ENCODE measurements around the gene VPS26A.
A peak's percentile ranks its signal among the peaks of the same experiment; 100 is the strongest.

The VPS26A gene

DNA sequence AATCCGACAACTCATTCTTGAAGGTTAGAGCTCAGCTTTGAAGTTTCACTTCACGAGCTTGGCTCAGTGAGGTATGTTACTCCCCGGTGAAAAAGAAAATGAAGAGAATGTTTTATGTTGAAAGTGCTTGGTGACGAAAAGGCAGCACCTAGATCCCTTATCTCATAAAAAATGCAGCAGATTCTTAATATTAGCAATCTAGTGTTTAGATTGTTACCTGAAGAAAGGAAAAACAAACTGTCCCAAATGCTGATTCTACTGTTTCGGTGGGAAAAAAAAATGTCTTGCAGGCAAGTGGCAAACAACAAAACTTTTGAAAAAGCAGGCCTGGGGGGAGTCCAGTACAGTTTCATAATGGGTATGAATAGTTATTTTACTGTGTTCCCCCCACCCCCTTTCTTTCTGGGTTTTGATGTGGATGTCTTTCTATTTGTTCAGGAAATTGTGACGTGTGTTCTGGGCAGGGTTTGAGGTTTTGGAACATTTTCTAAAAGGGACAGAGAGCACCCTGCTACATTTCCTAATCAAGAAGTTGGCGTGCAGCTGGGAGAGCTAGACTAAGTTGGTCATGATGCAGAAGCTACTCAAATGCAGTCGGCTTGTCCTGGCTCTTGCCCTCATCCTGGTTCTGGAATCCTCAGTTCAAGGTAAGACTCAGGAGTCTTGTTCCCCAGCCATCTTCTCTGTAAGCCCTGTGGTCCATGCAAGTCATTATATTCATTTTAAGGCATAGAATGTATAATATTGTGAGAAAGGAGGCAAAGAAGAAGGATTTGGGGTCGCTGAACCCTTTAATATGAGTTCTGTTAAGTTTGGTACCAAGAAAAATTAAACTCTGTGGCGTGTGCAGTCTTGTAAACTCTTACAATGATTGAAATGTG, 36.1 kb upstream of the VPS26A start, which contains the start of gene SRGN:
SRGN (plus strand) TSS at position 514 of the 881 bp plus-strand sequence; CDS start at position 569, 55 bp downstream.
- ChIA-PET CTCF (interaction anchor here (1.4 to 2.3 kb wide), 4 partner anchors 28 to 132 kb away, joined by 3 to 8 read pairs (median 4); partner anchors contain the start of gene DDX21), POLR2A (interaction anchor here (0.5 to 1.9 kb wide), 14 partner anchors 10 to 1080 kb away, joined by 3 to 23 read pairs (median 4); no protein-coding TSS in a partner anchor)
- TF ChIP-seq, protein P1, sequence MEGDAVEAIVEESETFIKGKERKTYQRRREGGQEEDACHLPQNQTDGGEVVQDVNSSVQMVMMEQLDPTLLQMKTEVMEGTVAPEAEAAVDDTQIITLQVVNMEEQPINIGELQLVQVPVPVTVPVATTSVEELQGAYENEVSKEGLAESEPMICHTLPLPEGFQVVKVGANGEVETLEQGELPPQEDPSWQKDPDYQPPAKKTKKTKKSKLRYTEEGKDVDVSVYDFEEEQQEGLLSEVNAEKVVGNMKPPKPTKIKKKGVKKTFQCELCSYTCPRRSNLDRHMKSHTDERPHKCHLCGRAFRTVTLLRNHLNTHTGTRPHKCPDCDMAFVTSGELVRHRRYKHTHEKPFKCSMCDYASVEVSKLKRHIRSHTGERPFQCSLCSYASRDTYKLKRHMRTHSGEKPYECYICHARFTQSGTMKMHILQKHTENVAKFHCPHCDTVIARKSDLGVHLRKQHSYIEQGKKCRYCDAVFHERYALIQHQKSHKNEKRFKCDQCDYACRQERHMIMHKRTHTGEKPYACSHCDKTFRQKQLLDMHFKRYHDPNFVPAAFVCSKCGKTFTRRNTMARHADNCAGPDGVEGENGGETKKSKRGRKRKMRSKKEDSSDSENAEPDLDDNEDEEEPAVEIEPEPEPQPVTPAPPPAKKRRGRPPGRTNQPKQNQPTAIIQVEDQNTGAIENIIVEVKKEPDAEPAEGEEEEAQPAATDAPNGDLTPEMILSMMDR (IDR thresholded peaks at IDR 0.05; ENCODE audit: control extremely low read depth, extremely low read depth, low read depth, missing control alignments) = no peak
- peak; percentile 72 for DNase-seq (ENCODE audit: extremely low spot score)

DNA sequence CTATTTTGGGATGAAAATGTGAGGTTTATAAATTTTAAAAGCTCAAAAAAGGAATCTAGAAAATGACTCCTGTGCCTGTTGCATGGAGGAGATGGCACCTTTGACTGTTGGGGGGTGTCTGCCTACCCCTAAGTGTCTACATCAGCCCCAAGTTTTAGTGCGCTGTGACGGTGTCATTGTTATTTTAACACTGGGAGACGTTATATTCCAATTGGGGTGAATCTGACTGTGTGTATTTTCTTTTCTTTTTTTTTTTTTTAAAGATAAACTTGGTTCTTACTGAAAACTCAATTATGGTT, 35.6 kb upstream of the VPS26A start:
- POLR2A ChIA-PET = interaction anchor here (1.1 to 1.9 kb wide), 5 partner anchors 19 to 44 kb away, joined by 3 to 23 read pairs (median 9); no protein-coding TSS in a partner anchor
- TF ChIP-seq, protein P1 (IDR thresholded peaks at IDR 0.05; ENCODE audit: control extremely low read depth, extremely low read depth, low read depth, missing control alignments) = no peak
- CTCF ChIA-PET = interaction anchor here (1.4 to 2.3 kb wide), 4 partner anchors 28 to 132 kb away, joined by 3 to 8 read pairs (median 4); partner anchors contain the start of gene DDX21
- no peak for DNase-seq (ENCODE audit: extremely low spot score)

DNA sequence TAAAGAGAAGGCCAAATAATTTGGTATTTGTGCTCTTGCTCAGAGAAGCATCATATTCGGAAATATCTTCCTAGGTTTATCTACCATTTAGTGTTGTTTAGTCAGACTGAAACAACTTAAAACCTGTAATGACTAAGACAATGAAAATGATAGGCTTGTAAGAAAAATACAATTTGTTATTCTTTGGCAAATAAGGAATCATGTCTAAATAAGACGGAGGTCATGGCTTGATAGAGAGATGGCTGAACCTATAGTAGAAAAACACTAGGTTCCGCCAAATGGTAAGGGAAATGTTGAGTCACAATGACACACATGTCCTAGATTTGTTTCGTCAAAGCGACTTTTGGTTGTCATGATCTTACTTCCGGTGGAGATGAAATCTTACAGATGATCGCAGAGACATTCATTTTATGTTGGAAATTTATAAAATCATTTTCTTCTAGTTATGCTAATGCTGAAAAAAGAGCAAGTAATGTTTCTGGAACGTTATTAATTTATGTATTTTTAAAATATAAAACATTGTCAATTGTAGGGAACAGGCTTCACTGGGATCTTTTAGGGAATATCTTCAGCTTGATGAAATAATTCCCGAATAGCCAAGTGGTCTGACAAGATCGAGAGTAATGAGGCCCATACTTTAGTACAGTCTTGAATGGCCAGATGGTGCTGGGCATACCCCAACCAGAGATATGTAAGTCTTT, 35.0 kb upstream of the VPS26A start:
- ChIA-PET POLR2A (interaction anchor here (0.6 to 1.9 kb wide), 3 partner anchors 23 to 186 kb away, joined by 3 to 23 read pairs (median 10); no protein-coding TSS in a partner anchor), CTCF (interaction anchor here (1.6 to 2.3 kb wide), 2 partner anchors 49 to 84 kb away, joined by 4 to 8 read pairs; no protein-coding TSS in a partner anchor)
- peak; percentile 46 for DNase-seq (ENCODE audit: extremely low spot score)
- TF ChIP-seq, protein P1 (IDR thresholded peaks at IDR 0.05; ENCODE audit: control extremely low read depth, extremely low read depth, low read depth, missing control alignments) = no peak

DNA sequence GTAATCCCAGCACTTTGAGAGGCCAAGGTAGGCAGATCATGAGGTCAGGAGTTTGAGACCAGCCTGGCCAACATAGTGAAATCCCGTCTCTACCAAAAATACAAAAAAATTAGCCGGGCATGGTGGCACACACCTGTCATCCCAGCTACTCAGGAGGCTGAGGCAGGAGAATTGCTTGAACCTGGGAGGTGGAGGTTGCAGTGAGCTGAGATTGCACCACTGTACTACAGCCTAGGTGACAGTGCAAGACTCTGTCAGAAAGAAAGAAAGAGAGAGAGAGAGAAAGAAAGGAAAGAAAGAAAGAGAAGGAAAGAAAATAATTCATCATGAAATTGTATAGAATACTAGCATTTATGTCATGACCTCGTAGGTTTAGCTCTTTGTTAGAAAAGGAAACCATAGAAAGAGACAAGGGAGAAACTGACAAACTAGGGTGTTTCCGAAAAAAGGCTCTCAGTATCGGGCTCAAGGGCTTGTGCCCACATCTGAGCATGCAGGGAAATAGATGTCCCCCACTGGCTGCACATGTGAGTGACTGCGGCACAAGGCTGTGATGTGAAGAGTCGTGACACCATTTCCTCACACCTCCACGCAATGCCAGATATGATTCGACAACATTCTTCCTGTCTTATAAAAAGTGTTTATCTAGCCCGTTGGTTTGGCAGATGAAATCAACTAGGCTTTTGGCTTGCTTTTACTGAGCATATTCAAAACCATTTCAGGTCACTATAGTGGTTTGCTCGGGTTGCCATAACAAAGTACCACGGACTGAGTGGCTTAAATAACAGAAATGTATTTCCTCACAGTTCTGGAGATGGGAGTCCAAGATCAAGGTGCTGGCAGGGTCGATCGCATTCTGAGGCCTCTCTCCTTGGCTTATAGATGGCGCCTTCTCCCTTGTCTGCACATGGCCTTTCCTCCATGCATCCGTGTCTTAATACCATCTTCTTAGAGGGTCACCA, 34.1 kb upstream of the VPS26A start:
- POLR2A ChIA-PET = interaction anchor here (0.6 to 1.3 kb wide), 4 partner anchors 34 to 186 kb away, joined by 3 to 4 read pairs (median 4); no protein-coding TSS in a partner anchor
- TF ChIP-seq, protein P1 (IDR thresholded peaks at IDR 0.05; ENCODE audit: control extremely low read depth, extremely low read depth, low read depth, missing control alignments) = no peak
- no peak for DNase-seq (ENCODE audit: extremely low spot score)
- CTCF ChIA-PET = interaction anchor here (0.8 kb wide), 1 partner anchor 85 kb away, joined by 3 read pairs; no protein-coding TSS in a partner anchor

DNA sequence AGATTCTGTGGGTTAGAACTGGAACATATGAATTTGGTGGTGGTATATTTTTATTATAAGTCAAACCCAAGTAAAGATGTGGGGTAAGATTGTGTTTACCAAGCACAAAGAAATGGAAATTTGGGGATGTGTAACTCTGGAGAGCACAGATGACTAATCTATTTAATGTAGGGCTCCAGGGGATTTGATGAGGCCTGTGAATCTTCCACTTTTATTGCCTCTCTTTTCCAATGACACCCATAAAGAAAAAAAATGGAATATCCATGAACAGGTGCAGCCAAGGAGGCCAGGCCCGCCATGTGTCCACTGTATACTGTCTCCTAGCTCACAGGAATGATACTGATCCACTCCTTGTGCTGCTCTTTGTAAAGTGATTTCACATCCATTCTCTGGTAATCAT, 33.3 kb upstream of the VPS26A start:
- no peak for DNase-seq (ENCODE audit: extremely low spot score)
- ChIA-PET CTCF (interaction anchor here (0.9 to 5.6 kb wide), 4 partner anchors 80 to 136 kb away, joined by 3 to 95 read pairs (median 10); partner anchors contain the start of gene KIFBP), POLR2A (interaction anchor here (1.3 to 1.6 kb wide), 2 partner anchors 42 to 86 kb away, joined by 4 to 5 read pairs; no protein-coding TSS in a partner anchor)
- TF ChIP-seq, protein P1 (IDR thresholded peaks at IDR 0.05; ENCODE audit: control extremely low read depth, extremely low read depth, low read depth, missing control alignments) = no peak
